HS-5 (cell line): ENCODE measurements around the gene UQCC2.

ENCODE experiments used
- DNase-seq: peaks from one replicate; pipeline ENCODE4 v3.0.0-alpha.2; 2012; ENCODE audit warnings: low read depth

Gene UQCC2

DNA sequence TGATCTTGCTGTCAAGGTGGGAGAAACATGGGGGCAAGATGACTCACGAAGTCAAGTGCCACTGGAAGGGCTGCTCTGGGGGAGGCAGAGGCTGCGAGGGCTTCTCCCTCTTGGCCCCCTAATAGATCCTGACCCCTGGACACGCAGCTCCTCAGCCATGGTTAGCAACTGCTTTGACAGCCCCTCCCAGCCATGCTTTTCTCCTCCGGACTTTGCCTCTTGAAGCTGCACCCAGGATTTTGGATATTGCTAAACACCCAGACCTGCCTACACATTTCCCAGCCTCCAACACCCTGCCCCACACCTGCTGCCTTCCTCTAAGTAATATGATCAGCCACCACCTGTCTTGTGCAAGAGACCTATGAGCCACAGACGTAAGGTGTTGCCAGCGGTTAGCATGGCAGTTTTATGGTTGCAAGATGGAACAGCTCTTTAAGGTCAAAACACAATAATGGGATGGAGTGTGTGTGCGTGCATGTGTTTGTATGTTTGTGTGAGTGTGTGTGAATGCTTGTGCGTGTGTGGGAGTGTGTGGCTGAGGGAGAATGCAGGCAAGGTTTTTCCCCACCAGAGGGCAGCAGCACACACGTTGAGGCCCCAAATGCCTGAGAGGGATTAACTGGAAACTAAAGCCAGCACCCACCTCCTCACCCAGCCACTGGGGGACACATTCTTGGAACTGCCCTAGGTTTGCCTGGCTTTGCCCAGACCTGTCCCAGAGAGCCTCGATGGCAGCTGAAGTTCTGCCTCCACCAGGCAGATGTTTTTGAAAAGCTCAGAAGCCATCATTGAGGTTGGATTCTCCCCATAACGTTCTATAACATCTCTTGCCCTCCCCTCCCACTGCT is 32.7 kb upstream of the UQCC2 start:
- DNase-seq = peak; percentile 37

DNA sequence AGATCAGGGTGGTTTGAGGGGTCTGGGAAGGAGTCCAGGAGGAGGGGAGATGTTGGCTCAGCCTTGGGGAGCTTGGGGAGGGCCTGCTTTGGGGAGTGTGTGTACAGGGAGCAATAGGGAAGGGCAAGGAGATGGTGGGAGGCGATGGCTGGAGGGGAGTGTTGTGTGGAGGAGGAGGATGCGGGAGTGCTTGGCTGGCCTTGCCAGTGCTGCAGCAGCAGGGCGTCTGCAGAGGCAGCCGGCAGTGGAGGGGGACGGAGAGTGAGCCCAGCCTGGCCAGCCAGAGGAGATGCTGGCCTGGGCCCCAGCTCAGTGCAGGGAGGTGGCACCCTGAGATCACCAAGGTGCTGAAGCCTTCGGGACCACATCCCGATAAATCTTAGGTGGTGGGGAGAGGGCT is 31.3 kb upstream of the UQCC2 start:
- no peak for DNase-seq

DNA sequence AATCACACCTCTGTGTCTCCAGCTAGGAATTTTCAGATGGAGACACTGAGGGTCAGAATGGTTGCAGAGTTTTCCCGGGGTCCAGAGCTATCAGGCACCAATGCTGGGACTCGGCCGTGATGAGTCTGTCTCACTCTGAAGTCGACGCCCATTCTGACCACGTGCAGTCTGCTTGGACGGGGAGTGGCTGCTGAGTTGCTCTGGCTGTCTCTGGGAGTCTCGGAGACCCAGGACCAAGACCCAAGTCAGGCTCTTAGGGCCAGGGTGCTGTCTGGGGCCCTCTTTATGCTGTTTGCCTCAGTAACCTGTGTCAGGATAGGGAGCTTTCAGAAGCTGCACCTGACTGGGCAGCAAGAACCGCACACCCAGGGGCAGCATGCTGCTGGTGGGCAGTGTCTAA is 30.6 kb upstream of the UQCC2 start:
- DNase-seq = no peak

DNA sequence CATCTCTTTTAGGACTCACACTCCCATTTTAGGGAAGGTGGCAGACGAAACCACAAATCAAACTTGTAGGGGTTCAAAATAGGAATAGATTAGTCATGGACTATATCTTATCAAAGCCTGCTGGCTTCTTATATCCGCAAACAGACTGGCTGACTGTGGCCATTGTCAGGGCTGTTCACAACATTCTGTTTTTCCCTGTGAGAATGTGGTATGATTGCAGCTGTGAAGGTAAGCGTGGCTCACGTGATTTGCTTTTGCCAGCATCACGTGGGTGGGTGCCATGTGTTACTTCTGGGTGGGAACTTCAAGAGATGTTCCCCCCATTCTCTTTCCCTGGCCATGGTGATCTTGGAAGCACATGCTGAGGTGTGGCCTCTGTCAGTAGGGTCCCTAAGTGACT is 29.3 kb upstream of the UQCC2 start:
- no peak for DNase-seq

DNA sequence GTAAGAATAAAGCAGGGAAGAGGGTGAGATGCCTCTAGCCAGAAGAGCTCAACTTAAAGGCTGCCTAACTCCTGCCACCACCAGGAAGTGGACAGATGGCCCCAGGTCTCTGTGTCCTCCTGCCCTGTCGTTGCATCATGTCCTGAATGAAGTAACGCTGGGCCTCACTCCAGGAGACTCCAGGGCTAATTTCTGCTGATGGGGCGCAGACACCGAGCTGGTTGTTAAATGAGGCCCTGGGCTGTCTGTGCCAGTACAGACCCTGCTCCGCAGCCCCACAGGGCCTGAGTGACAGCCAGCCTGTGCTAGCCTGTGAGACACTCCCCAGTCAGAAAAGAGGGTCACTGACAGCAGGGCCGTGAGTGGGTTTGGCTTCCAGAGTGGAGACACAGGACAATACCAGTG is 28.7 kb upstream of the UQCC2 start:
- DNase-seq = no peak

DNA sequence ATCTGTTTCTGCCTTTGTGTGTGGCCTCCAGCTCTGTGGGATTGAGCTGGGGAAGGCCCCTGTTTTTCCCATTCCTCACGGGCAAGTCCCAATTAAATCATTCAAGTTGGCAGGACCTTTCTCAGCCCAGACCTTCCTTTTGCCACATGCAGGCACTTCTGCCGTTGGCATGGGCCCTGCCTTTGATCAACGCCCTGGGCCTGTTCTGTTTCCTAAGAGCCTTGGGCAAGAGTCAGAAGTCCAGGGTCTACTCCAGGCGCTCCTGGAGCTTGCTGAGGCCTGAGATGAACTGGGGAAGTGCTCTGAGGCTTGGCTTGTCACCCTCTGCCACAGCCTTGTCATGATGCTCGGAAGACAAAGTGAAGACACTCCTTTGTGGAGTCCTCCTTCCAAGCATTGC is 28.1 kb upstream of the UQCC2 start:
- no peak for DNase-seq

DNA sequence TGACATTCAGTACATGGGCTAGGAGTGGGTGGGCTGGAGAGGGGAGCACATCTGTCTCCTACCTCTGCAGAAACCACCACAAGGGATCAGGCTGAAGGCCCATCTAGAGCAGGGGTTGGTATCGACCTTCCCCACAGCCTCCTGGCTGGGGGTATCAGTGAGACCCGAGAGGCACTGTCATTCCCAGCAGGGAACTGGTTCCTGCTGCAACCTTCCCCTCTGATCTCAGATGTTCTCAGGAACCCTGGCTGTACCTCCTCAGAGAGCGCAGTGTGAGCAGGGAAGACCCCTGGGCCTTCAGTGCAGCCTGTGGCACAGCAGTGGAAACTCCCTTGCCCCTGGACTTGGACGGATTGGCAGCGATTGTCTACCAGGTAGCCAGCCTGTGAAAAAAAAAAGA is 27.4 kb upstream of the UQCC2 start:
- no peak for DNase-seq

DNA sequence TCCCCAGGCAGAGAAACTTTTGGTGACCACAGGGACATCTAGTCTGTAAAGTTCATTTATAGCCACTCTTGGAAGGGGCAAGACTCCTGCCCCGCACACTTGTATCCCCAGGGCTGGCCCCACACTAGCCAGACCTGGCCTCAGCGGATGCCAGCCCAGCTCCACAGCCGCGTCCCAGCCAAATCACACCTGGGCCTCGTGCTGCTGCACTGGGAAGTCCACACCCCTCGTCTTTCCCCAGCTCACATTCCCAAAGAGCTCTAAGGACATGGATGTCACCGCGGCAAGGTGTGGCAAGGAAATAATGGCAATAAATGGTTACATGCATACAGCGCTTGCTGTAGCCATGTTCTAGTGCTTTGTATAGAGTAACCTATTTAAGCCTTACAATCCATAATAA is 26.7 kb upstream of the UQCC2 start:
- DNase-seq = no peak

DNA sequence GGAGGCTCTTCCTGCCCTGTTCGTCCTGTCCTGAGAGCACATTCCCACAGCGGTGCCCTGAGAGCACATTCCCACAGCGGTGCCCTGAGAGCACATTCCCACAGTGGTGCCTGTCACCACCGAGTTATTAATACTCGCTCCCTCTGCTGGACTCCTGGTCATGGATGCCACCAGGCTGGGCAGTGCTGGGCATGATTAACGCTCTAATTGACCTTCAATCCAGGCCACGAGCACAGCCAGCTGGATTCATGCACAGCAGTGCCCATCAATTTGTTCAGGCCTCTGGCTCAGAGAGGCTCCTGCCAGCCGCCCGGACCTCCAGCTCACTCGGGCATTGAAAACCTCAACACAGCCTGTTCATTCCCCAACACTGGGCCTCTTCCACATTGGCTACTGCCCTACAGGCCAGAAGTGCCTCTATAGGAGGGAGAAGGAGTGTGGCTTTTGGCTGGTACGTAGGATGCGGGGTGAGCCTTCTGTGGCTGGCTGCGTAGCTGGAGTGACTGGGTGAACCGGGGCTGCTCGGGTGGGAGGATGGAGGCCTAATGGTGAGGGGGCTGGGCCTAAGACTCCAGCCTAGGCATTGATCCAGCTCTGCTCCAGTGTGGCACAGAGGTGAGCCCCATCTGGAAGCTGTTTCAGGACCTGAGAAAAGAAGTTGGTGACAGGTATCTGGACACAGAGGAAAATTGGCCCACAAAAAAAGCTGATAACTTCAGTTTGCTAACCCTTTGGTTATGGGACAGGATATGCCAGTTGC is 25.9 kb upstream of the UQCC2 start:
- DNase-seq = no peak

DNA sequence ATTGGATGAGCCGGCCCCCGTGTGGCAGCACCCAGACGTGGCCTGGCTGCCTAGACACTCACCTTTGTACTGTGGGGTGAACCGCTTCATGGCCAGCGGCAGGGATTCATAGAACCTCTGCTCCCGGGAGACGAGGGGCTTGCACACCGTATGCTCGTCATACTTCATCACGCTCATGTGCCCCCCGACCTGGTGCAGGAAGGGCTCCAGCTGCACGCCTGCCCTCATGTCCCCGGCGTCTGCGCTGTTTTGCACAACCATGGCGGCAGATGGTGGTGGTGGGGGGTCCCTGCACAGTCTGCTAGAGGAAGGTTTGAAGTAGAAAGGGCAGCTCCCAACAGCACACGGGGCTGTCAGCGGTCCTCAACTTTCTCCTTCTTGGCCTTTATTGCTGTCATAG is 23.7 kb upstream of the UQCC2 start:
- no peak for DNase-seq

DNA sequence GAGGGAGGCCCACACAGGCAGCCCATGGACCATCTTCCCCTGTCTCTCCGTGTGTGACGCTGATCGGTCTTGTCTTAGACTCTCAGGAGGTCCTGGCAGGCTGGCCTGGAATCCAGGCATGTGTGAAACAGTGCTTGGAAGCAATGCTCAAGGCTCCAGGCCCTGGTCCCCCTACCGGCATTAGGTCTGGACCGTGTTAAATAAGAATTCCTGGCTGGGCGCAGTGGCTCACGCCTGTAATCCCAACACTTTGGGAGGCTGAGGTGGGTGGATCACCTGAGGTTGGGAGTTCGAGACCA is 22.2 kb upstream of the UQCC2 start:
- no peak for DNase-seq

DNA sequence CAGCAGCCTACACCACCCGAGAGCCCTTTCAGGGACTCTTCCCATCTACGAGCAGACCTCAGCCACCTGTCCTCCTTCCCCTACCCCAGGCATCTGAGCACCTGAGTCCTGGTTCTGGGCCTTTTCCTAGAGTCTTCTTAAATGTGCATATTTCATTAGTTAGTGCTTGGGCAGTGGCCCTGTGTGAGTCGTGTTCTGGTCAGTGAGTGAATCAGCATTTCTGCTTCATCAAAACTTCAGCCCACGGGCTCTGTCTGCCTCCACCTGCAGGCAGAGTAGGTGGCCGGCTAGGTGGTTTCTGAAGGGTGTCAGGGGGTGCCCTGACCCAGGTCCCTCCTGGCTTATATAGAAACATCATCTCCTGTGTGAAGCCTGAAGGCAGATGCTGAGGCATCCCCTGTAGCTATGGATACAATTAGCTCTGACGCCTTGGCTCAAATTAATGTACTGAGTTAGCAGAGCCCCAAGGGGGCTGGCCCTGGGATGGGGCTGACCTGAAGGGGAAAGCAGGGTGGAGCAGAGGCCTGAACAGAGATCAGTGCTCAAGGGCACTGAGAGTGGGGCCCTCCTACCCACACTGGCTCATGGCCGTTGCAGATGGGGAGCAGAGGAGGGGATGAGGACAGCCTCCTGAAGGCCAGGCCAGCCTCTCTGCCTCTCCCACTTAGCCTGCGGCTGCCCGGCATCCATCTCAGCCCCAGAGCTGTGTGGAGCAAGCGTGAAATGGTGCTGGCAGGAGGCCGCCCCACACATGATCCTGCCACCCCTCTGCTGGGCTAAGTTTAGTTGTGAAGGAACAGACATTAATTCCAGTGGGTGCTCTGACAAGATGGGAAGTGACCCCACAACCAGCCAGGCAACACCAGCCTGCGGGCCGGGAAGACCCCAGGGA is 21.6 kb upstream of the UQCC2 start:
- DNase-seq = no peak

DNA sequence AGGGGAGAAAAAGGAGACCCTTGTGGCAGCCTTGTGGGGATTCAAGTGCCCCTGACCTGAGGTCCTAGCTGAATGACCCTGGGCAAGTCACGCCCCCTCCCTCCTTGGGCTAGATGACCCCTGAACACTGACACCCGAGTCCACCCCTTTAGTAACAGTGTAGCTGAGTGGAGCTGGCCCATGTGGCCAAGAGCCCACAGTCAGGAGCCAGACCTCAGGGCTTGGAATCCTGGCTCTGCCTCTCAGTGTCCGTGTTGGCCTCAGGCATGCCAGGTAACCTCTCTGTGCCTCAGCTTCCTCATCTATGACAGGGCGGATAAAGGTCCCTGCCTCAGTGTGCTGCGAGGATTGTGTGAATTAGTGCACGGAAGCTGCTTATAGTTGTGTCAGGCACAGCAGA is 20.9 kb upstream of the UQCC2 start:
- no peak for DNase-seq

DNA sequence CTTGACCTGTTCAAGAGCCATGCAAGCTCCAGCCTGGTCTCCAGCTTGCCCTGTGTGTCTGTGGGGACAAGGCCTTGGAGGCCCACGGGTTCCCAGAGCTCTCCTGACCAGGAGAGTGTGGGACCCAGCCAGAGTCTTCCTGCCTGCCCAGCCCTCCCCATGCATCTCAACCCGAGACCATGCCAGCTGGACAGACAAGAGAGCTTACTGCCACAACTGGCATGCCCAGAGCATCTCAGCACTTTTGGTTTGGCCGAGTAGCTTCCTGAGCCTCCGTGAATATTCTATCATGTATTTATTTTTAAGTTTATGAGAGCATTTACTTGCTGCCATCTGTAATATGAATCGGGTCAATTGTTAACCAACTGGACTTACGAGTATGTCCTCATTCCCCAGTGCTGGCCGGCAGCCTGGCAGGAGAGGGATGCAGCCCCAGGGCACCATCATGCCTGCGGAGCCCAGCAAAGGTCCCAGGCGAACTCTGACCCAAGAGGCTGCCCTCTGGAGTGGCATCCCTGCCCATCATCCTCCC is 20.3 kb upstream of the UQCC2 start:
- DNase-seq = no peak

DNA sequence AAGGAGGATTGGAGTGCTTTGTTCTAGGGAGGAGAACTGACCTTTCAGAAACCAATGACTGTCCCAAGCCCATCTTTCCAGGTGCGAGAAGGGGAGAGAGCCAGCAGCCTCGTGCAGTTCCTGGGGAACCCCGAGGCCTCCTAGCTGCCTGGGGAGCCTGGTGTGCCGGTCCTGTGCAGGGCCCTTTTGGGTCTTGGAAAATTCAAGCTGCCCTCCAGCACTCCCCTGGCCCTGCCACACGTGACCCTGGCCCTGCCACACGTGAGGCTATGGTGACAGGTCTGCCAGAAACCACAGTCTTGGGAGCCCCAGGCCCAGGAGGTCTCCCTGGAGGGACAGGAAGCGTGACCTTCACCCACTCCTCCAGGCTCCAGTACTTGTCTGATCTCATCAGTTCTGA is 19.5 kb upstream of the UQCC2 start:
- no peak for DNase-seq

DNA sequence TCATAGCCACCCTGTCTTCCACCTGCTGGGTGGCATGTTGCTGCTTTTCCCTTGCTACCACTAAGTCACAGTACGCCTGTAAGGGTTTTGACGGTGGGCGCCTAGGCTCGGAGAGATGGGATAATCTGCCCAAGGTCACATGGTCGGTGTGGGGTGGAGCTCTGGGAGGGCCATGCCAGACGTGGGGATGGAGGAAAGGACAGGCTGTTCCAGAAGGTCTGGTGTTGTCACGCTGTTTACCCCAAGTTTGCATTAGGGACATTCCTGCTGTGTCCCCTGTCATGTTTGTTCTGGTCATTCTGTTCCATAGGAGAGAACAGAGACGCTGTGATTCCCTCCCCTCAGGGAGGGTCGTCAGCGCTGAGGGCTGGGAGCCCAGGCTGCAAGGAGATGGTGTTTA is 19.1 kb upstream of the UQCC2 start:
- DNase-seq = no peak

DNA sequence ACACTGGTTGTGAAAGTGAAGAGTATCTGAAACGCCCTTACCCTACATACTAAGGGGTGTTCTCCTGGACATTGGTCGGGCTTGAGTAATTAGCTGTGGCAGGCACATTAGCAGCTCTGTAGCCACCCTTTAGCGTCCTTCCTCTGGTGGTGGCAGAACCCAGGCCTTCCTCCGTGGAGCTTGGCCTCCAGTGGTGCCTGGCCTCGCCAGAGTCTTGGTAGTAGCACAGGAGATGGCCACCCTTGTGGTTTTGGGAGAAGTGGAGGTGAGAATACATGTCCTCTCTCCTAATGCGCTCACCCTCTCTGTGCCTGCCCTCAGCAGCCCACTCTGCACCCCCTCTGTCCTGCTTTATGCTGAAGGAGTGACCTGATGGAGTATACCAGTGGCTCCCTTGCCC is 17.6 kb upstream of the UQCC2 start:
- DNase-seq = no peak

DNA sequence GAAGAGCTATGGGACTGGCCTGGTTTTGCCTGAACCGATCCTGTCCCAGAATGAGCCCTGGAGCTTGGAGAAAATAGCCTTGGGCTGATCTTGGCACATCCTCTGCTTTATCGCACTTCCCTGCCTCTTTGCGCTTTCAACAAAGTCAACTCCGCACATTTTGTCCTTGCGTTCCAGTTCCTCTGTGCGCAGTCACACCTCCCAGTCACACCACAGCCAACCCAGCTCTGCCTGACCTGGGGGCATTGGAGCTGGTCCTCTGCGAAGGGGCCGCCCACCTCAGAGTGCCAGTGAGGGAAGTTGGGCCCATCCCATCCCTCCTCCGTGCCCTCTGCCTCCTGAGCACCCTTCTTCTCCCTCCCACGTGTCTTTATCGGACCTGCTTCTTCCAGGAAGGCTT is 16.9 kb upstream of the UQCC2 start:
- no peak for DNase-seq

DNA sequence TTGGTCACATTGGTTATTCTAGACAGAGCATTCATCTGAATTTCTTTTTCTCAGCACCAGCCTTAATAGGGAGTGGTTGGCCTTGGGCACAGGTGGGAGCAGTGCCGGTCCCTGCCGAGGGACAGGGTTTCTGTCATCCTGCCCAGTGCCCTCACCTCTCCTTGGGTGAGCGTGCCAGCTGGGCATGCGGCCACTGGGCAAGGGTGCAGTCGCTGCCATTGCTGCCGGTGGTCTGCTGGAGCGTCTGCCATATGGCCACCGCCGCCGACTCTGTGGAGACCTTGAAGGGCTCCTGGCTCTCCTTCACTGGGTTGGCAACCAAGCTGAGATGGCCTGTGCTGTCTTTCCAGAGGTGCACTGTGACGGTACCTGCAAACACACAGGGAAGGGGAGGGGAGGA is 16.4 kb upstream of the UQCC2 start:
- no peak for DNase-seq

DNA sequence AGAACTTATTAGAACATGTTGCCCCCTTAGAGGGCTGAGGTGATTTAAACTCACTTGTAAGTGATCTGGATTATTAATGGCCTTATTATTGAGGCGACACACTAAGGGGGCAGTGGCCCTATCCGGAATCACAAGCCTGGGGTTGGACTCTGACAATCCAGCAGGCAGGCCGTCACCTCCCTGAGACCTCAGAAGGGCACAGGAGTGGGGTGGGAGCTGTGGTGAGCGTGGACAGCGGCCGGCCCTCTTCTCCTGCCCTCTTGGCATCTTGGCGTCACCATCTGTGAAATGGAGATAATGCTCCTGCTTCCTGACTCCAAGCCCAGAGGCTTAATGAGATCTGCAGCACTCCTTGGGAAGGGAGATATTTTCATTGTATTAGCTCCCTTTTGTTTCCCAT is 15.6 kb upstream of the UQCC2 start:
- DNase-seq = no peak

DNA sequence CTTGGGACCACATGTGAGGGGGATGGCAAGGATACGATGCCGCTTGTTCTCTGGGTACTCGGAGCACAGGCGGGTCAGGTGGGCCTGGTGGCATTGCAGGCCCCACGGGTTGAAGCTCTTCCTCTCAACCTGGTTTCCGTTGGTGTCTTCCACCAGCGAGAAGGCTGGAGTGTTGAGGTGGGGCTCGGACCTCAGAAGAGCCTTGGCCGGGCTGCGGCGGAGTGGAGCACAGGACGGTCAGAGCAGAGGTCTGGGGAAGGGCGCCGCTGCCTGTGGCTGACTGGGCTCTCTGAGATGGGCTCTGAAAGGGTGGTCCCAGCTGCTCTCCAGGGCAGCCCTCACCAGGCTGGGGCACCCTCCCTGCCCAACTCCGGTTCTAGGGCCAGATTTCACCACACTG is 15.2 kb upstream of the UQCC2 start:
- DNase-seq = no peak

DNA sequence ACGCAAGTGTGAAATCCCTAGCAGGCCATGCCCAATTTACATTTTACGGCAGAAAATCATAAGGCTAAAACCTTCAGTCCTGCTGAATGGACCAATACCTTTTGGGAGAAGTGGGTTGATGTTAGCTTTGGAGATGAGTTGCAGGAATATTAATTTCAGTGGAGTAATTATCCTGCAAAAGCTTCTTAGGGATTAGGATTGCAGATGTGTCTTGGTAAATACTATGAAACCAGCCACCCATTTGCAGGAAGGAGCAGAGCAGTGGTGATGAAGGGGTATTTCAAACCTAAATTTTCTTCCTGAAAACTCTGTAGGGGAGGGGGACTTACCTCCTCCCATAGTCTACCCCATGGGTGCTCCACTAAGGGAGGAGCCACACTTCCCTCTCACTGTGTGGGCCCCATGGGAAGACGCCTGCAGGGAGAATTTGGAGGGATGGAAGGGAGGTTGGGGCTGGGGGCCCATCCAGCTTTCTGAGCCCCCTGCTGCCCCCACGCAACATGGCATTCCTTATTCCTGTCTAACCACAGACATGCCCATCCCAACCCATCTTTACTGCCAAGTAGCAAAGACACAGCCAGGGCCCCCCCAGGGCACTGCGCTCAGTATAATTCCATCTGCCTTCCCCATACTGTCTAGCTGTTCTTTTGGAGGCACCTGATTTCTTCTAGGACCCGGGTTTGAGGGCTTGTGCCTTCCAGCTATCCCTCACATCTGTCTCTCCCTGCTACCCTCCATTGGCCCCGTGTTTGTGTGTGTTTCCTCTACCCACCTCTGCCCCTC is 14.6 kb upstream of the UQCC2 start:
- no peak for DNase-seq
